ENCODE results near the gene DLGAP1.

DNA sequence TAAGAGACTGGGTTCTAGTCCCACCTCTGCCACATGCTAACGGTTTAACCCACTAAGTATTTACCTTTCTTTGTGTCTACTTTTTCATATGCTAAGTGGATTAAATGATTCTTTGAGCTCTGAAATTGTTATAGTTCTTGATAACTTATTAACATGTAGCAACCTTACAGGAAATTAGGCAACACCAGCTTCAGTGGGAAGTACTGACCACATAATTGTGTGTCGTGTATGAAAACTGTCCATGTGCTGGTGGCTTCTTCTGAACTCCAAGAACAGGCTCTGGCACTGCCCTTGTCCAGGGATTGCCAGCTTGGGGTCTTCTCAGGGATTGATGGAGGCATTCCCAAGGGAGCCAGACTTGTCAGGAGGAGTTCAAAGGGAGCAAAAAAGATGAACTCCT is 577.4 kb downstream of the DLGAP1 start:
- no peak for TF ChIP-seq POLR2A (IDR thresholded peaks at IDR 0.05)
- TF ChIP-seq, protein P1, sequence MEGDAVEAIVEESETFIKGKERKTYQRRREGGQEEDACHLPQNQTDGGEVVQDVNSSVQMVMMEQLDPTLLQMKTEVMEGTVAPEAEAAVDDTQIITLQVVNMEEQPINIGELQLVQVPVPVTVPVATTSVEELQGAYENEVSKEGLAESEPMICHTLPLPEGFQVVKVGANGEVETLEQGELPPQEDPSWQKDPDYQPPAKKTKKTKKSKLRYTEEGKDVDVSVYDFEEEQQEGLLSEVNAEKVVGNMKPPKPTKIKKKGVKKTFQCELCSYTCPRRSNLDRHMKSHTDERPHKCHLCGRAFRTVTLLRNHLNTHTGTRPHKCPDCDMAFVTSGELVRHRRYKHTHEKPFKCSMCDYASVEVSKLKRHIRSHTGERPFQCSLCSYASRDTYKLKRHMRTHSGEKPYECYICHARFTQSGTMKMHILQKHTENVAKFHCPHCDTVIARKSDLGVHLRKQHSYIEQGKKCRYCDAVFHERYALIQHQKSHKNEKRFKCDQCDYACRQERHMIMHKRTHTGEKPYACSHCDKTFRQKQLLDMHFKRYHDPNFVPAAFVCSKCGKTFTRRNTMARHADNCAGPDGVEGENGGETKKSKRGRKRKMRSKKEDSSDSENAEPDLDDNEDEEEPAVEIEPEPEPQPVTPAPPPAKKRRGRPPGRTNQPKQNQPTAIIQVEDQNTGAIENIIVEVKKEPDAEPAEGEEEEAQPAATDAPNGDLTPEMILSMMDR (IDR thresholded peaks at IDR 0.05), result no peak
- TF ChIP-seq POLR2AphosphoS5 (IDR thresholded peaks at IDR 0.05), result no peak

All from gastroesophageal sphincter (tissue), 3 donors.